Vagina (tissue), 2 donors: ENCODE measurements around the gene ZFP30. TPM values are rescaled to one million over a fixed set of nuclear protein-coding genes. Genes with fewer than 3 reads are reported as not detected.

ENCODE experiments used
- DNase-seq, 2 donors: peaks; one replicate each; pipeline ENCODE4 v3.0.0-alpha.2; 2017; ENCODE audit errors: extremely low spot score in 2 of 2
- H3K27ac ChIP-seq: fragments of 200-600 bp; sonication (generic); one replicate; pipeline ENCODE4 v1.5.1; 2019
- H3K27me3 ChIP-seq: fragments of 200-600 bp; sonication (generic); one replicate; pipeline ENCODE4 v1.5.1; 2019
- H3K36me3 ChIP-seq, 2 donors: fragments of 200-600 bp; sonication (generic); one replicate each; pipeline ENCODE4 v1.5.1; 2017 to 2019
- H3K4me1 ChIP-seq: fragments of 200-600 bp; sonication (generic); one replicate; pipeline ENCODE4 v1.5.1; 2019
- H3K4me3 ChIP-seq, 2 donors: fragments of 200-600 bp; sonication (generic); 1 replicate in 1 of 2; 2 replicates in 1 of 2; pipeline ENCODE4 v1.5.1; 2016 to 2019
- H3K9me3 ChIP-seq: fragments of 200-600 bp; sonication (generic); one replicate; pipeline ENCODE4 v1.5.1; 2019
- CTCF ChIP-seq, 3 experiments: fragments of 450-650 bp in 2 of 3; fragments of 200-600 bp in 1 of 3; sonication (generic) in 1 of 3; IDR thresholded peaks; one replicate each; pipeline ENCODE4 v1.5.1; 2017 to 2019; ENCODE audit warnings: antibody characterized with exemption in 3 of 3, mild to moderate bottlenecking in 2 of 3, moderate library complexity in 2 of 3
- POLR2A ChIP-seq, 2 donors: fragments of 450-650 bp; IDR thresholded peaks; one replicate each; pipeline ENCODE4 v1.6.1; 2017; ENCODE audit warnings: antibody characterized with exemption in 2 of 2, mild to moderate bottlenecking in 2 of 2, moderate library complexity in 2 of 2
- POLR2AphosphoS5 ChIP-seq, 2 donors: sonication (generic); formaldehyde crosslinking; IDR thresholded peaks; one replicate each; pipeline ENCODE4 v1.9.0; 2017; ENCODE audit warnings: antibody characterized with exemption in 2 of 2, mild to moderate bottlenecking in 2 of 2, low read depth in 1 of 2; ENCODE audit not compliant: insufficient read depth in 1 of 2
- intact Hi-C: fragments of 100-400 bp; cut with DNase I; formaldehyde crosslinking; loops from one replicate; pipeline ENCODE4 v1.15.1; 2023
- small RNA-seq: library from RNA; depleted of rRNA; stranded (forward); fragments of <200 nt; gene quantifications from one replicate; pipeline ENCODE3, GENCODE V24; 2016
- total RNA-seq: library from RNA; depleted of rRNA; stranded (reverse); fragments of >200 nt; gene quantifications from one replicate; pipeline ENCODE4 v1.2.3, GENCODE V29; 2016

ZFP30 gene
- total RNA-seq, 1 donor from 2014 or later, result 17.2 TPM

DNA sequence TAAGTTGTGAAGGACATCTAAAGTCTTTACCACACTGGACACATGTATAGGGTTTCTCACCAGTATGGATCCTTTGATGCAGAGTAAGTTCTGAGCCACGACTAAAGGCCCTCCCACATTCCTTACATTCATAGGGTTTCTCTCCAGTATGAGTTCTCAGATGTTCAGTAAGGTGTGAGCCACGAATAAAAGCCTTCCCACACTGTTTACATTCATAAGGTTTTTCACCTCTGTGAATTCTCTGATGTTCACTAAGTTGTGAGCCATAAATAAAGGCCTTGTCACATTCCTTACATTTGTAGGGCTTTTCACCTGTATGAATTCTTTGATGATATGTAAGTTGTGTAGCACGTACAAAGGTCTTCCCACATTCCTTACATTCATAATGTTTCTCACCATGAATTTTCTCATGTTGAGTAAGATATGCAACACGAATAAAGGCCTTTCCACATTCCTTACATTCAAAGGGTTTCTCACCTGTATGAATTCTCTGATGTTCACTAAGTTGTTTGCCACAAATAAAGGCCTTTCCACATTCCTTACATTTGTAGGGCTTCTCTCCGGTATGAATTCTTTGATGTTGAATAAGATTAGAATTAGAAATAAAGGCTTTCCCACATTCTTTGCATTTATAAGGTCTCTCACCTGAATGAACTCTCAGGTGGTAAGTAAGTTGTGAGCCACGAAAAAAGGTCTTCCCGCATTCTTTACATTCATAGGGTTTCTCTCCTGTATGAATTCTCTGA is 90.5 kb downstream of the ZFP30 start:
- H3K4me1 ChIP-seq, result no peaks in the 10 kb centered on the region
- intact Hi-C loops, result no loop called here
- no peak for DNase-seq
- H3K36me3 ChIP-seq, result peaks cover 0 to 96% of the 10 kb centered on the region in 2 donors
- peaks cover 66% of the 10 kb centered on the region for H3K9me3 ChIP-seq
- no peak overlapping the region for H3K27ac ChIP-seq
- TF ChIP-seq POLR2AphosphoS5 (IDR thresholded peaks at IDR 0.05; ENCODE audit: insufficient read depth in 1 of 2, low read depth in 1 of 2) (no peak), POLR2A (IDR thresholded peaks at IDR 0.05) (no peak), CTCF (IDR thresholded peaks at IDR 0.05) (no peak)
- no peak overlapping the region for H3K4me3 ChIP-seq
- H3K27me3 ChIP-seq, result no peaks in the 10 kb centered on the region

Small RNAs within 50 kb of the gene (small RNA-seq; reads per million reads assigned to genes)
- gene SELENOKP1, result not detected

Other genes with a start within 250 kb of the ZFP30 start
- gene ZNF569, start 188.0 kb downstream of the ZFP30 start, total RNA-seq, result 3.7 TPM
- gene ZNF570, start 186.1 kb downstream of the ZFP30 start, total RNA-seq, result 5.2 TPM
- gene ZNF793, start 148.5 kb downstream of the ZFP30 start, total RNA-seq, result 3.7 TPM
- gene ZNF571, start 60.7 kb downstream of the ZFP30 start, total RNA-seq, result 2.9 TPM
- 6.4 TPM for gene ZNF540, start 60.6 kb downstream of the ZFP30 start, total RNA-seq
- 3.2 TPM for gene ZNF607, start 64.3 kb upstream of the ZFP30 start, total RNA-seq
- 6.6 TPM for gene ZNF573, start 124.1 kb upstream of the ZFP30 start, total RNA-seq